ENCODE data around the gene ANKRD62.
"Not testable (repeated sequence)": the region's sequence is repeated elsewhere in the genome, so short reads cannot be mapped to it uniquely, and the experiment has no call there.

Gene ANKRD62

GRCh38 chr18:12101266-12101665, 7.6 kb downstream of the ANKRD62 start:
- DNase-seq: no peak

- DNase-seq: no peak
Observed at GRCh38 chr18:12102136-12102842, 8.6 kb downstream of the ANKRD62 start.

GRCh38 chr18:12106471-12106870, 12.8 kb downstream of the ANKRD62 start:
- no peak for DNase-seq

GRCh38 chr18:12109836-12110235, 16.2 kb downstream of the ANKRD62 start:
- no peak for DNase-seq

GRCh38 chr18:12113999-12114646, 20.5 kb downstream of the ANKRD62 start:
- no peak for DNase-seq

- no peak for DNase-seq
Observed at GRCh38 chr18:12119358-12119757, 25.7 kb downstream of the ANKRD62 start.

- no peak for DNase-seq
Observed at GRCh38 chr18:12121175-12122042, 27.8 kb downstream of the ANKRD62 start.

GRCh38 chr18:12122043-12122389, 28.4 kb downstream of the ANKRD62 start:
- DNase-seq: not testable (repeated sequence)

GRCh38 chr18:12127647-12128046, 34.0 kb downstream of the ANKRD62 start:
- DNase-seq: not testable (repeated sequence)

GRCh38 chr18:12138831-12139230, 45.2 kb downstream of the ANKRD62 start:
- DNase-seq: not testable (repeated sequence)

GRCh38 chr18:12140866-12141265, 47.2 kb downstream of the ANKRD62 start:
- DNase-seq: not testable (repeated sequence)

- not testable (repeated sequence) for DNase-seq
Observed at GRCh38 chr18:12141778-12142177, 48.1 kb downstream of the ANKRD62 start.

GRCh38 chr18:12149431-12149830, 55.8 kb downstream of the ANKRD62 start:
- not testable (repeated sequence) for DNase-seq

GRCh38 chr18:12154361-12154760, 60.7 kb downstream of the ANKRD62 start:
- DNase-seq: no peak

GRCh38 chr18:12155996-12156395, 62.4 kb downstream of the ANKRD62 start:
- DNase-seq: no peak

- no peak for DNase-seq
Observed at GRCh38 chr18:12159446-12159845, 65.8 kb downstream of the ANKRD62 start.

- DNase-seq: no peak
Observed at GRCh38 chr18:12162786-12163185, 69.1 kb downstream of the ANKRD62 start.

- no peak for DNase-seq
Observed at GRCh38 chr18:12165038-12165768, 71.6 kb downstream of the ANKRD62 start.

All from CD4-positive, alpha-beta T cell treated with Interleukin-6 for 4 hours (primary cell).